ENCODE measurements around the gene ZPBP. TPM values are rescaled to one million over a fixed set of nuclear protein-coding genes. Genes with fewer than 3 reads are reported as not detected.

ZPBP gene
- total RNA-seq, 4 donors from 2014 or later = 0.23 TPM; not detected in 3

GRCh38 chr7:50037086-50037485, 56.0 kb downstream of the ZPBP start:
- intact Hi-C loops (cut with DNase I; ENCODE audit: low total_unique reads) = no loop called here
- DNase-seq (ENCODE audit: low spot score in 2 of 2) = no peak
- TF ChIP-seq CTCF (IDR thresholded peaks at IDR 0.05) (no peak), POLR2A (IDR thresholded peaks at IDR 0.05) (no peak)
- 28 to 41% methylated on average over 2 of the region's 2 CpGs for WGBS, 2 donors
- H3K4me3 ChIP-seq (ENCODE audit: low read depth, poor library complexity, severe bottlenecking) = no peak overlapping the region

- no peak for TF ChIP-seq CTCF (IDR thresholded peaks at IDR 0.05)
- TF ChIP-seq POLR2A (IDR thresholded peaks at IDR 0.05) = no peak
- no peak for DNase-seq (ENCODE audit: low spot score in 2 of 2)
- no peak overlapping the region for H3K4me3 ChIP-seq (ENCODE audit: low read depth, poor library complexity, severe bottlenecking)
- 90 to 91% methylated on average over 4 of the region's 4 CpGs for WGBS, 2 donors
- intact Hi-C loops (cut with DNase I; ENCODE audit: low total_unique reads) = no loop called here
Measured at GRCh38 chr7:50022991-50023390, 70.1 kb downstream of the ZPBP start.

GRCh38 chr7:50022451-50022850, 70.6 kb downstream of the ZPBP start:
- intact Hi-C loops (cut with DNase I; ENCODE audit: low total_unique reads) = no loop called here
- WGBS, 2 donors = 84 to 86% methylated on average over 3 of the region's 3 CpGs
- H3K4me3 ChIP-seq (ENCODE audit: low read depth, poor library complexity, severe bottlenecking) = no peak overlapping the region
- no peak for DNase-seq (ENCODE audit: low spot score in 2 of 2)
- TF ChIP-seq POLR2A (IDR thresholded peaks at IDR 0.05) (no peak), CTCF (IDR thresholded peaks at IDR 0.05) (no peak)

- 78 to 79% methylated on average over 6 of the region's 6 CpGs for WGBS, 2 donors
- TF ChIP-seq POLR2A (IDR thresholded peaks at IDR 0.05) (no peak), CTCF (IDR thresholded peaks at IDR 0.05) (no peak)
- intact Hi-C loops (cut with DNase I; ENCODE audit: low total_unique reads) = no loop called here
- H3K4me3 ChIP-seq (ENCODE audit: low read depth, poor library complexity, severe bottlenecking) = no peak overlapping the region
- DNase-seq (ENCODE audit: low spot score in 2 of 2) = no peak
Measured at GRCh38 chr7:49995681-49996080, 97.4 kb downstream of the ZPBP start.

- DNase-seq (ENCODE audit: low spot score in 2 of 2) = no peak
- WGBS, 2 donors = 72 to 77% methylated on average over 5 of the region's 5 CpGs
- no peak overlapping the region for H3K4me3 ChIP-seq (ENCODE audit: low read depth, poor library complexity, severe bottlenecking)
- TF ChIP-seq CTCF (IDR thresholded peaks at IDR 0.05) (no peak), POLR2A (IDR thresholded peaks at IDR 0.05) (no peak)
- intact Hi-C loops (cut with DNase I; ENCODE audit: low total_unique reads) = no loop called here
Measured at GRCh38 chr7:49986191-49986590, 106.9 kb downstream of the ZPBP start.

GRCh38 chr7:49980465-49980864, 112.6 kb downstream of the ZPBP start:
- DNase-seq (ENCODE audit: low spot score in 2 of 2) = no peak
- WGBS, 2 donors = 79 to 83% methylated on average over 9 of the region's 9 CpGs
- TF ChIP-seq CTCF (IDR thresholded peaks at IDR 0.05) (no peak), POLR2A (IDR thresholded peaks at IDR 0.05) (no peak)
- intact Hi-C loops (cut with DNase I; ENCODE audit: low total_unique reads) = no loop called here
- H3K4me3 ChIP-seq (ENCODE audit: low read depth, poor library complexity, severe bottlenecking) = no peak overlapping the region
